BJ (cell line): ENCODE data around the gene ZNF264. TPM values are rescaled to one million over a fixed set of nuclear protein-coding genes. Genes with fewer than 3 reads are reported as not detected.

ENCODE experiments used
- CTCF ChIA-PET: fragments of 350-600 bp; formaldehyde crosslinking; extraction: SDS; loops from one replicate; lab custom pipeline; 2021; ENCODE audit warnings: antibody characterized with exemption, inconsistent platforms; lab: Yijun Ruan, JAX
- POLR2A ChIA-PET: fragments of 300-600 bp; sonication (Branson Sonifier 250); formaldehyde crosslinking; extraction: SDS; loops from one replicate; lab custom pipeline; 2021; ENCODE audit warnings: antibody characterized with exemption; lab: Charles Lee
- DNase-seq: peaks from one replicate; pipeline ENCODE4 v3.0.0-alpha.2; 2011; ENCODE audit warnings: low read depth
- H3K27me3 ChIP-seq: 2 replicates; pipeline ENCODE4 v1.6.0; 2011; ENCODE audit warnings: low read length; ENCODE audit not compliant: control insufficient read depth, insufficient read depth
- H3K36me3 ChIP-seq: 2 replicates; pipeline ENCODE4 v1.5.1; 2011; ENCODE audit warnings: low read length; ENCODE audit not compliant: control insufficient read depth, insufficient read depth
- H3K4me3 ChIP-seq: 2 replicates; pipeline ENCODE4 v1.5.1; 2011; ENCODE audit warnings: low read depth, mild to moderate bottlenecking, control low read depth, low read length
- polyA plus RNA-seq: library from polyadenylated mRNA; depleted of rRNA; stranded (reverse); fragments of >200 nt; gene quantifications from 2 replicates; pipeline ENCODE4 v1.2.3, GENCODE V29; 2011
- TF ChIP-seq, protein P1 (sequence below): IDR thresholded peaks from 2 replicates; pipeline ENCODE4 v1.5.1; 2011; ENCODE audit warnings: low read depth, mild to moderate bottlenecking, control low read depth, inconsistent platforms, low read length, moderate library complexity; ENCODE audit not compliant: insufficient read depth

Gene ZNF264
- polyA plus RNA-seq, 1 experiment: 7.1 TPM

- peaks cover 21% of the 10 kb centered on the region for H3K36me3 ChIP-seq
- no peaks in the 10 kb centered on the region for H3K27me3 ChIP-seq
- POLR2A ChIA-PET: no interaction called here
- no peak for DNase-seq
- TF ChIP-seq, protein P1, sequence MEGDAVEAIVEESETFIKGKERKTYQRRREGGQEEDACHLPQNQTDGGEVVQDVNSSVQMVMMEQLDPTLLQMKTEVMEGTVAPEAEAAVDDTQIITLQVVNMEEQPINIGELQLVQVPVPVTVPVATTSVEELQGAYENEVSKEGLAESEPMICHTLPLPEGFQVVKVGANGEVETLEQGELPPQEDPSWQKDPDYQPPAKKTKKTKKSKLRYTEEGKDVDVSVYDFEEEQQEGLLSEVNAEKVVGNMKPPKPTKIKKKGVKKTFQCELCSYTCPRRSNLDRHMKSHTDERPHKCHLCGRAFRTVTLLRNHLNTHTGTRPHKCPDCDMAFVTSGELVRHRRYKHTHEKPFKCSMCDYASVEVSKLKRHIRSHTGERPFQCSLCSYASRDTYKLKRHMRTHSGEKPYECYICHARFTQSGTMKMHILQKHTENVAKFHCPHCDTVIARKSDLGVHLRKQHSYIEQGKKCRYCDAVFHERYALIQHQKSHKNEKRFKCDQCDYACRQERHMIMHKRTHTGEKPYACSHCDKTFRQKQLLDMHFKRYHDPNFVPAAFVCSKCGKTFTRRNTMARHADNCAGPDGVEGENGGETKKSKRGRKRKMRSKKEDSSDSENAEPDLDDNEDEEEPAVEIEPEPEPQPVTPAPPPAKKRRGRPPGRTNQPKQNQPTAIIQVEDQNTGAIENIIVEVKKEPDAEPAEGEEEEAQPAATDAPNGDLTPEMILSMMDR: no peak
- CTCF ChIA-PET: no interaction called here
- H3K4me3 ChIP-seq: no peak overlapping the region
These were observed 10.9 kb downstream of the ZNF264 start for GRCh38 chr19:57202160-57202559.

DNA sequence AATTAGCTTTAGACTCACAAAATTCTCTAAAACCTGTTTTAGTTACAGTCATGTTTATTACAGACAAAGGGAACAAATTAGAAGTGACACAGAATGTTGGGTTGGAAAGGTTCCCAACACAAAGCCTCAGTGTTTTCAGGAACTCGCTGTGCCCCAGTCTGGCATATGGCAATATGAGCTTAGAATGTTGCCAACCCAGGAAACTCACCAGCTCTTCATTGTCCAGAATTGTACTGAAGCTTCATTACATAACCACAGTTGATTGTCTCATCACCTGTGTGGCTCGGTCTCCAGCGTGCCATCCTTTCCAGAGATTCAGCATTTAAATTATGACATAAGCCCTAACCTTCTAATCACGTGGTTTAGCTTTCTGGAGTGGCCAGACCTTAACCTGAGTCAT, 19.1 kb downstream of the ZNF264 start:
- CTCF ChIA-PET: no interaction called here
- no peak for DNase-seq
- Histone ChIP-seq H3K36me3 (peaks cover 30% of the 10 kb centered on the region), H3K27me3 (no peaks in the 10 kb centered on the region), H3K4me3 (no peak overlapping the region)
- POLR2A ChIA-PET: no interaction called here
- TF ChIP-seq, protein P1: no peak

DNA sequence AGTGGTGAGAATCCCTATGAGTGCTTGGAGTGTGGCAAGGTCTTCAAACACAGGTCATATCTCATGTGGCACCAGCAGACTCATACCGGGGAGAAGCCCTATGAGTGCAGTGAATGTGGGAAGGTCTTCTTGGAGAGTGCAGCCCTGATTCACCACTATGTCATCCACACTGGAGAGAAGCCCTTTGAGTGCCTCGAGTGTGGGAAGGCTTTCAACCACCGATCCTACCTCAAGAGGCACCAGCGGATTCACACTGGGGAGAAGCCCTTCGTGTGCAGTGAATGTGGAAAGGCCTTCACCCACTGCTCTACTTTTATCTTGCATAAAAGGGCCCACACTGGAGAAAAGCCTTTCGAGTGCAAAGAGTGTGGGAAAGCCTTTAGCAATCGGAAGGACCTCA, 20.8 kb downstream of the ZNF264 start:
- Histone ChIP-seq H3K27me3 (no peaks in the 10 kb centered on the region), H3K36me3 (peaks cover 25% of the 10 kb centered on the region), H3K4me3 (no peak overlapping the region)
- TF ChIP-seq, protein P1: no peak
- POLR2A ChIA-PET: no interaction called here
- CTCF ChIA-PET: no interaction called here
- no peak for DNase-seq

- no peak for DNase-seq
- H3K4me3 ChIP-seq: no peak overlapping the region
- H3K27me3 ChIP-seq: no peaks in the 10 kb centered on the region
- POLR2A ChIA-PET: no interaction called here
- H3K36me3 ChIP-seq: no peaks in the 10 kb centered on the region
- TF ChIP-seq, protein P1: no peak
- CTCF ChIA-PET: no interaction called here
These were observed 36.2 kb downstream of the ZNF264 start for GRCh38 chr19:57227502-57227901.

- DNase-seq: no peak
- no peak overlapping the region for H3K4me3 ChIP-seq
- no peaks in the 10 kb centered on the region for H3K27me3 ChIP-seq
- POLR2A ChIA-PET: no interaction called here
- TF ChIP-seq, protein P1: no peak
- no peaks in the 10 kb centered on the region for H3K36me3 ChIP-seq
- CTCF ChIA-PET: no interaction called here
These were observed 40.4 kb downstream of the ZNF264 start for GRCh38 chr19:57231686-57232085.
